ENCODE results near the gene RAD51B.

DNA sequence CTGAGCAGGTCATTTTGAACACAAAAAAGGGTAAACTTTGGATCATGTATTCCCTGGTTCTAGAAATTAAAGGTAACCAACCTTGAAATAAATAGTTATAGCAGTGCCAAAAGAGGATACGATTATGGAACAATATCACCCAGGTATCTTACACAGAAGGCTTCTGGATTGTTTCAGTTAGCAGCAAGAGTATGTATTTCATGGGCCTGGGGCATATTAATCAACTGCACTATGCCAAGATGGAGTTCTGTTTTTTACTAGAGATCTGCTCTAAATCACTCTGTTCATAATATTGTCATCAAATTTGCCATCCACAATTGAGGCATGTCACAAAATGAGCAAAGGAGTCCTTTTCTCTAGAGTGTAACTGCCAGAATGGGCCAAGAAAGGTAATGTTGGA lies 357.1 kb downstream of the RAD51B start:
- TF ChIP-seq, protein P1, sequence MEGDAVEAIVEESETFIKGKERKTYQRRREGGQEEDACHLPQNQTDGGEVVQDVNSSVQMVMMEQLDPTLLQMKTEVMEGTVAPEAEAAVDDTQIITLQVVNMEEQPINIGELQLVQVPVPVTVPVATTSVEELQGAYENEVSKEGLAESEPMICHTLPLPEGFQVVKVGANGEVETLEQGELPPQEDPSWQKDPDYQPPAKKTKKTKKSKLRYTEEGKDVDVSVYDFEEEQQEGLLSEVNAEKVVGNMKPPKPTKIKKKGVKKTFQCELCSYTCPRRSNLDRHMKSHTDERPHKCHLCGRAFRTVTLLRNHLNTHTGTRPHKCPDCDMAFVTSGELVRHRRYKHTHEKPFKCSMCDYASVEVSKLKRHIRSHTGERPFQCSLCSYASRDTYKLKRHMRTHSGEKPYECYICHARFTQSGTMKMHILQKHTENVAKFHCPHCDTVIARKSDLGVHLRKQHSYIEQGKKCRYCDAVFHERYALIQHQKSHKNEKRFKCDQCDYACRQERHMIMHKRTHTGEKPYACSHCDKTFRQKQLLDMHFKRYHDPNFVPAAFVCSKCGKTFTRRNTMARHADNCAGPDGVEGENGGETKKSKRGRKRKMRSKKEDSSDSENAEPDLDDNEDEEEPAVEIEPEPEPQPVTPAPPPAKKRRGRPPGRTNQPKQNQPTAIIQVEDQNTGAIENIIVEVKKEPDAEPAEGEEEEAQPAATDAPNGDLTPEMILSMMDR (conservative IDR thresholded peaks at IDR 0.05; ENCODE audit: low read depth, low read length), result no peak
- no peak for TF ChIP-seq EZH2 (IDR thresholded peaks at IDR 0.05; ENCODE audit: borderline replicate concordance, low read depth, low read length, poor library complexity, severe bottlenecking)

Measured in A673 (cell line).